Measurements from ENCODE around the gene ATOSA. TPM values are rescaled to one million over a fixed set of nuclear protein-coding genes. Genes with fewer than 3 reads are reported as not detected.
A peak's percentile ranks its signal among the peaks of the same experiment; 100 is the strongest.

ATOSA gene
- total and polyA plus RNA-seq, 2 of the 13 experiments (the other 11 are each of a cell fraction or from before 2014, with no cell fraction given) = 6.6 to 16.3 TPM

DNA sequence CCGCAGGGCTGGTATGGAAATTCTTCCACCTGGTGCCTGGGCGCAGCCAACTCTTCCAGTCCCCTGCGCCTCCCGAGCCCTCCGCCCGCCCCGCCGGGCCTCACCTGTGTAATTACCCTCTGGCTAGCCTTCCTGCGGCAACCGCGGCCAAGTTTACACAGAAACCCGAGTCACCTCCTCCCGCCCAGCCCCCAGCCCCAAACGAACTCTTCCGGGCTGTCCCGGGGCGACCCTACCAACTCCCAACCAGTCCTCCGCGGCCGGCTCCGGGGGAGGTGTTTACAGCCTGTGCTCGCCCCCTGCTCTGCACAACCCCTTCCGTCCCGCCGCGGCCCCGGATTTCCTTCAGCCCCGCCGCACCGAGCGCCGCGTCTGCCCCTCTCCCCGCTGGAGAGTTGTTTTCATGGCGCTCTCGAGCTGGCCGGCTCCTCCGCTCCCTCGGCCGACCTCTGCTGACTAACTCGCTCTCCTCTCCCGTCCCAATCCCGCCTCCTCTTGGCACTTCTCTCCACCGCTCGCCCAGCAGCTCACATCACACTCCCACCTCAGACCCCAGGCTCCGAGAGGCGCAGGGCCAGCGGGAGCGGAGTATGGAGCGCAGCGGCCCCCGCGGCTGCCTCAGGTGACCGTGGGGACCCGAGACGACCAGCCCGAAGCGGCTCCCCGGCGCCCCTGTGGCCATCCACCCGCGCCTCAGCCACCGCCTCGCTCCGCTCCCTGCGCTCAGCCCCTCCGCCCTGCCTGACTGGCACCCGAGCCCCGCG, 538 bp downstream of the ATOSA start (continued):
- TF ChIP-seq, protein P1, sequence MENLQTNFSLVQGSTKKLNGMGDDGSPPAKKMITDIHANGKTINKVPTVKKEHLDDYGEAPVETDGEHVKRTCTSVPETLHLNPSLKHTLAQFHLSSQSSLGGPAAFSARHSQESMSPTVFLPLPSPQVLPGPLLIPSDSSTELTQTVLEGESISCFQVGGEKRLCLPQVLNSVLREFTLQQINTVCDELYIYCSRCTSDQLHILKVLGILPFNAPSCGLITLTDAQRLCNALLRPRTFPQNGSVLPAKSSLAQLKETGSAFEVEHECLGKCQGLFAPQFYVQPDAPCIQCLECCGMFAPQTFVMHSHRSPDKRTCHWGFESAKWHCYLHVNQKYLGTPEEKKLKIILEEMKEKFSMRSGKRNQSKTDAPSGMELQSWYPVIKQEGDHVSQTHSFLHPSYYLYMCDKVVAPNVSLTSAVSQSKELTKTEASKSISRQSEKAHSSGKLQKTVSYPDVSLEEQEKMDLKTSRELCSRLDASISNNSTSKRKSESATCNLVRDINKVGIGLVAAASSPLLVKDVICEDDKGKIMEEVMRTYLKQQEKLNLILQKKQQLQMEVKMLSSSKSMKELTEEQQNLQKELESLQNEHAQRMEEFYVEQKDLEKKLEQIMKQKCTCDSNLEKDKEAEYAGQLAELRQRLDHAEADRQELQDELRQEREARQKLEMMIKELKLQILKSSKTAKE (CRISPR knock-in tag; IDR thresholded peaks at IDR 0.05; ENCODE audit: borderline replicate concordance) = peak; percentile 71; the same call in 1 of the 2 replicates
- no peak for TF ChIP-seq CC2D1A (CRISPR knock-in tag; IDR thresholded peaks at IDR 0.05)
- TF ChIP-seq SP4 (CRISPR knock-in tag; IDR thresholded peaks at IDR 0.05) = no peak; the same call in 1 of the 2 replicates
- TF ChIP-seq POLR2AphosphoS2 (IDR thresholded peaks at IDR 0.05; ENCODE audit: low read depth, low read length) = no peak
- 0 out of 2 replicates have a peak, but pooled peaks have one; percentile 12 for TF ChIP-seq CAMTA2 (CRISPR knock-in tag; IDR thresholded peaks at IDR 0.05; ENCODE audit: borderline replicate concordance)
- no peak for TF ChIP-seq IKZF1 (IDR thresholded peaks at IDR 0.05)
- TF ChIP-seq ZNF367 (CRISPR knock-in tag; IDR thresholded peaks at IDR 0.05; ENCODE audit: borderline replicate concordance) = no peak
- no peak for TF ChIP-seq RFX1 (IDR thresholded peaks at IDR 0.05)
- TF ChIP-seq ZNF775 (CRISPR knock-in tag; IDR thresholded peaks at IDR 0.05; ENCODE audit: borderline replicate concordance) = no peak
- TF ChIP-seq ZNF878 (CRISPR knock-in tag; IDR thresholded peaks at IDR 0.05) = no peak; the same call in 1 of the 2 replicates
- TF ChIP-seq ELF4 (CRISPR knock-in tag; IDR thresholded peaks at IDR 0.05; ENCODE audit: borderline replicate concordance) = no peak
- TF ChIP-seq, protein P2, sequence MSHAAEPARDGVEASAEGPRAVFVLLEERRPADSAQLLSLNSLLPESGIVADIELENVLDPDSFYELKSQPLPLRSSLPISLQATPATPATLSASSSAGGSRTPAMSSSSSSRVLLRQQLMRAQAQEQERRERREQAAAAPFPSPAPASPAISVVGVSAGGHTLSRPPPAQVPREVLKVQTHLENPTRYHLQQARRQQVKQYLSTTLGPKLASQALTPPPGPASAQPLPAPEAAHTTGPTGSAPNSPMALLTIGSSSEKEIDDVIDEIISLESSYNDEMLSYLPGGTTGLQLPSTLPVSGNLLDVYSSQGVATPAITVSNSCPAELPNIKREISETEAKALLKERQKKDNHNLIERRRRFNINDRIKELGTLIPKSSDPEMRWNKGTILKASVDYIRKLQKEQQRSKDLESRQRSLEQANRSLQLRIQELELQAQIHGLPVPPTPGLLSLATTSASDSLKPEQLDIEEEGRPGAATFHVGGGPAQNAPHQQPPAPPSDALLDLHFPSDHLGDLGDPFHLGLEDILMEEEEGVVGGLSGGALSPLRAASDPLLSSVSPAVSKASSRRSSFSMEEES (CRISPR knock-in tag; IDR thresholded peaks at IDR 0.05) = no peak
- TF ChIP-seq TAF1 (CRISPR knock-in tag; IDR thresholded peaks at IDR 0.05) = peak; percentile 35; the same call in 1 of the 2 replicates
- TF ChIP-seq, protein P3, sequence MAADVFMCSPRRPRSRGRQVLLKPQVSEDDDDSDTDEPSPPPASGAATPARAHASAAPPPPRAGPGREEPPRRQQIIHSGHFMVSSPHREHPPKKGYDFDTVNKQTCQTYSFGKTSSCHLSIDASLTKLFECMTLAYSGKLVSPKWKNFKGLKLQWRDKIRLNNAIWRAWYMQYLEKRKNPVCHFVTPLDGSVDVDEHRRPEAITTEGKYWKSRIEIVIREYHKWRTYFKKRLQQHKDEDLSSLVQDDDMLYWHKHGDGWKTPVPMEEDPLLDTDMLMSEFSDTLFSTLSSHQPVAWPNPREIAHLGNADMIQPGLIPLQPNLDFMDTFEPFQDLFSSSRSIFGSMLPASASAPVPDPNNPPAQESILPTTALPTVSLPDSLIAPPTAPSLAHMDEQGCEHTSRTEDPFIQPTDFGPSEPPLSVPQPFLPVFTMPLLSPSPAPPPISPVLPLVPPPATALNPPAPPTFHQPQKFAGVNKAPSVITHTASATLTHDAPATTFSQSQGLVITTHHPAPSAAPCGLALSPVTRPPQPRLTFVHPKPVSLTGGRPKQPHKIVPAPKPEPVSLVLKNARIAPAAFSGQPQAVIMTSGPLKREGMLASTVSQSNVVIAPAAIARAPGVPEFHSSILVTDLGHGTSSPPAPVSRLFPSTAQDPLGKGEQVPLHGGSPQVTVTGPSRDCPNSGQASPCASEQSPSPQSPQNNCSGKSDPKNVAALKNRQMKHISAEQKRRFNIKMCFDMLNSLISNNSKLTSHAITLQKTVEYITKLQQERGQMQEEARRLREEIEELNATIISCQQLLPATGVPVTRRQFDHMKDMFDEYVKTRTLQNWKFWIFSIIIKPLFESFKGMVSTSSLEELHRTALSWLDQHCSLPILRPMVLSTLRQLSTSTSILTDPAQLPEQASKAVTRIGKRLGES (CRISPR knock-in tag; IDR thresholded peaks at IDR 0.05; ENCODE audit: borderline replicate concordance) = no peak
- TF ChIP-seq ZBTB7B (CRISPR knock-in tag; IDR thresholded peaks at IDR 0.05) = 0 out of 2 replicates have a peak, but pooled peaks have one; percentile 23
- TF ChIP-seq TMF1 (CRISPR knock-in tag; IDR thresholded peaks at IDR 0.05; ENCODE audit: low read depth) = no peak
- TF ChIP-seq ERF (CRISPR knock-in tag; IDR thresholded peaks at IDR 0.05) = no peak
- TF ChIP-seq KMT2A (CRISPR knock-in tag; IDR thresholded peaks at IDR 0.05) = no peak; the same call in 1 of the 2 replicates
- no peak for TF ChIP-seq ZNF282 (IDR thresholded peaks at IDR 0.05; ENCODE audit: partially characterized antibody)
- no peak; the same call in 1 of the 2 replicates for TF ChIP-seq GPN1 (CRISPR knock-in tag; IDR thresholded peaks at IDR 0.05; ENCODE audit: borderline replicate concordance)
- TF ChIP-seq HOXA9 (CRISPR knock-in tag; IDR thresholded peaks at IDR 0.05; ENCODE audit: borderline replicate concordance) = no peak; the same call in 1 of the 2 replicates
- peak; percentile 47 for TF ChIP-seq REPIN1 (CRISPR knock-in tag; IDR thresholded peaks at IDR 0.05; ENCODE audit: borderline replicate concordance, low read depth)
- peak; percentile 80; the same call in 1 of the 2 replicates for TF ChIP-seq ZNF343 (CRISPR knock-in tag; IDR thresholded peaks at IDR 0.05)

Data from HepG2 (cell line).